Neural cell (in vitro differentiated cells): Measurements from ENCODE around the gene MTR.

ENCODE experiments used
- EP300 ChIP-seq: fragments of 450-650 bp; conservative IDR thresholded peaks from 2 replicates; pipeline ENCODE4 v1.6.1; 2014; ENCODE audit warnings: antibody characterized with exemption, mild to moderate bottlenecking, moderate library complexity; ENCODE audit not compliant: poor library complexity, severe bottlenecking
- EZH2 ChIP-seq: fragments of 200-600, 300-800 bp; shearing (Covaris generic), sonication (generic); IDR thresholded peaks from 2 replicates; pipeline ENCODE4 v1.6.1; 2014; ENCODE audit warnings: antibody characterized with exemption, low read length, borderline replicate concordance, mild to moderate bottlenecking; ENCODE audit not compliant: insufficient read depth, poor library complexity, severe bottlenecking
- RAD21 ChIP-seq: fragments of 450-650 bp; conservative IDR thresholded peaks from 2 replicates; pipeline ENCODE4 v1.6.1; 2014; ENCODE audit warnings: antibody characterized with exemption, mild to moderate bottlenecking, moderate library complexity
- TAF1 ChIP-seq: IDR thresholded peaks from 2 replicates; pipeline ENCODE4 v1.6.1; 2012; ENCODE audit warnings: low read depth
- TF ChIP-seq, protein P1 (sequence below): fragments of 450-650 bp; IDR thresholded peaks from 2 replicates; pipeline ENCODE4 v1.5.1; 2014; ENCODE audit warnings: antibody characterized with exemption, mild to moderate bottlenecking, moderate library complexity; ENCODE audit not compliant: poor library complexity, severe bottlenecking
- TF ChIP-seq, protein P2 (sequence below): IDR thresholded peaks from 2 replicates; pipeline ENCODE4 v1.6.1; 2012; ENCODE audit warnings: borderline replicate concordance

DNA sequence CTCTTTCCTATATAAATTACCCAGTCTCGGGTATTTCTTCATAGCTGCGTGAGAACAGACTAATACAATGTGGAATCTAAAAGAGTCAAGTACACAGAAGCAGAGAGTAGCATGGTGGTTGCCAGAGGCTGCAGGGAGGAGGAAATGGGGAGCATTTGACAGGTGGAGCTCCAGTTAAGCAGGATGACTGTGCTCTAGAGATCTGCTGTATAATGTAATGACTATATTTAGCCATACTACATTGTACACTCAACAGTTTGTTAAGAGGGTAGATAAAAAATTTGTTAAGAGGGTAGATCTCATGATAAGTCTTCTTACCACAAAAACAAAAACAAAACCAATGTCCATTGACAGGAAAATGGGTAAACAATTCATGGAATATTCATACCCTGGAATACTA, 127.1 kb downstream of the MTR start:
- TF ChIP-seq, protein P1, sequence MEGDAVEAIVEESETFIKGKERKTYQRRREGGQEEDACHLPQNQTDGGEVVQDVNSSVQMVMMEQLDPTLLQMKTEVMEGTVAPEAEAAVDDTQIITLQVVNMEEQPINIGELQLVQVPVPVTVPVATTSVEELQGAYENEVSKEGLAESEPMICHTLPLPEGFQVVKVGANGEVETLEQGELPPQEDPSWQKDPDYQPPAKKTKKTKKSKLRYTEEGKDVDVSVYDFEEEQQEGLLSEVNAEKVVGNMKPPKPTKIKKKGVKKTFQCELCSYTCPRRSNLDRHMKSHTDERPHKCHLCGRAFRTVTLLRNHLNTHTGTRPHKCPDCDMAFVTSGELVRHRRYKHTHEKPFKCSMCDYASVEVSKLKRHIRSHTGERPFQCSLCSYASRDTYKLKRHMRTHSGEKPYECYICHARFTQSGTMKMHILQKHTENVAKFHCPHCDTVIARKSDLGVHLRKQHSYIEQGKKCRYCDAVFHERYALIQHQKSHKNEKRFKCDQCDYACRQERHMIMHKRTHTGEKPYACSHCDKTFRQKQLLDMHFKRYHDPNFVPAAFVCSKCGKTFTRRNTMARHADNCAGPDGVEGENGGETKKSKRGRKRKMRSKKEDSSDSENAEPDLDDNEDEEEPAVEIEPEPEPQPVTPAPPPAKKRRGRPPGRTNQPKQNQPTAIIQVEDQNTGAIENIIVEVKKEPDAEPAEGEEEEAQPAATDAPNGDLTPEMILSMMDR: no peak
- no peak for TF ChIP-seq TAF1
- no peak for TF ChIP-seq EZH2
- no peak for TF ChIP-seq RAD21
- TF ChIP-seq, protein P2, sequence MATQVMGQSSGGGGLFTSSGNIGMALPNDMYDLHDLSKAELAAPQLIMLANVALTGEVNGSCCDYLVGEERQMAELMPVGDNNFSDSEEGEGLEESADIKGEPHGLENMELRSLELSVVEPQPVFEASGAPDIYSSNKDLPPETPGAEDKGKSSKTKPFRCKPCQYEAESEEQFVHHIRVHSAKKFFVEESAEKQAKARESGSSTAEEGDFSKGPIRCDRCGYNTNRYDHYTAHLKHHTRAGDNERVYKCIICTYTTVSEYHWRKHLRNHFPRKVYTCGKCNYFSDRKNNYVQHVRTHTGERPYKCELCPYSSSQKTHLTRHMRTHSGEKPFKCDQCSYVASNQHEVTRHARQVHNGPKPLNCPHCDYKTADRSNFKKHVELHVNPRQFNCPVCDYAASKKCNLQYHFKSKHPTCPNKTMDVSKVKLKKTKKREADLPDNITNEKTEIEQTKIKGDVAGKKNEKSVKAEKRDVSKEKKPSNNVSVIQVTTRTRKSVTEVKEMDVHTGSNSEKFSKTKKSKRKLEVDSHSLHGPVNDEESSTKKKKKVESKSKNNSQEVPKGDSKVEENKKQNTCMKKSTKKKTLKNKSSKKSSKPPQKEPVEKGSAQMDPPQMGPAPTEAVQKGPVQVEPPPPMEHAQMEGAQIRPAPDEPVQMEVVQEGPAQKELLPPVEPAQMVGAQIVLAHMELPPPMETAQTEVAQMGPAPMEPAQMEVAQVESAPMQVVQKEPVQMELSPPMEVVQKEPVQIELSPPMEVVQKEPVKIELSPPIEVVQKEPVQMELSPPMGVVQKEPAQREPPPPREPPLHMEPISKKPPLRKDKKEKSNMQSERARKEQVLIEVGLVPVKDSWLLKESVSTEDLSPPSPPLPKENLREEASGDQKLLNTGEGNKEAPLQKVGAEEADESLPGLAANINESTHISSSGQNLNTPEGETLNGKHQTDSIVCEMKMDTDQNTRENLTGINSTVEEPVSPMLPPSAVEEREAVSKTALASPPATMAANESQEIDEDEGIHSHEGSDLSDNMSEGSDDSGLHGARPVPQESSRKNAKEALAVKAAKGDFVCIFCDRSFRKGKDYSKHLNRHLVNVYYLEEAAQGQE: no peak
- TF ChIP-seq EP300: no peak
